Measurements from ENCODE around the gene LTB4R.

The LTB4R gene

DNA sequence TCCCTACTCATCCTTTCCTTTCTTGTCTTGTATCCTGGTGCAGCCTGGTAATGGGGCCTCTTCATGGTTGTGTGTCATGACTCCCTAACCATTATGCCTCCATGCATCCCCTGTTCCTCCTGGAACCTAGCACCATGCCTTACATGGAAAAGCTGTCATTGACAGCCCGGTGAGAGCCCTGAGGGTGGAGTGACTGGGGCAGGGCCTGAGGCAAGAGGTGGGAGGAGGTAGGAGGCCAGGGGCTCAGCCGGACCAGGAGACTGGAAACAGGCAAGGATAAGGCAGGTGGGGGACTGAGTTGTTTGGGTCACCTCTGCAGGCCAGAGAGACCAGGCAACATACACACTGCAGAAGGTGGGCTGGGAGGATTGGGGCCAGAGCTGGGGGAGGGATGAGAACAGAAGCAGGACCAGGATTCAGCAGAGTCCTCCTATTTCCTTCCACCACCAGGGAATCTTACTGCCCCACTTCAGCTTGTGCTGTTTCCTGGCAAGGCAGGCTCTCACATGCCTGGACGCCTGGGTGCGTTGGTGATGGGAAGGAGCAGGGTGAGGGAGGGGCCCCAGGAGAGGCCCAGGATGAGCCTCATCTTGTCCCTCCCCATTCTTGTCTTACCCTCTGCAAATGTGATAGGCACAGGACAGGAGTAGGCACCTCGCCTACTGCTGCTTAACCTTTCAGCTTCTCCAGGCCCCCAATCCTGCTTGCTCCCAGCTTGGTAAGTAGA lies 1.6 kb upstream of the LTB4R start, which contains the start of gene LTB4R2:
Gene LTB4R2 (plus strand): TSS at position 603 of the 727 bp plus-strand sequence. CDS start 525 bp downstream, outside the sequence.
- TF ChIP-seq, protein P1, sequence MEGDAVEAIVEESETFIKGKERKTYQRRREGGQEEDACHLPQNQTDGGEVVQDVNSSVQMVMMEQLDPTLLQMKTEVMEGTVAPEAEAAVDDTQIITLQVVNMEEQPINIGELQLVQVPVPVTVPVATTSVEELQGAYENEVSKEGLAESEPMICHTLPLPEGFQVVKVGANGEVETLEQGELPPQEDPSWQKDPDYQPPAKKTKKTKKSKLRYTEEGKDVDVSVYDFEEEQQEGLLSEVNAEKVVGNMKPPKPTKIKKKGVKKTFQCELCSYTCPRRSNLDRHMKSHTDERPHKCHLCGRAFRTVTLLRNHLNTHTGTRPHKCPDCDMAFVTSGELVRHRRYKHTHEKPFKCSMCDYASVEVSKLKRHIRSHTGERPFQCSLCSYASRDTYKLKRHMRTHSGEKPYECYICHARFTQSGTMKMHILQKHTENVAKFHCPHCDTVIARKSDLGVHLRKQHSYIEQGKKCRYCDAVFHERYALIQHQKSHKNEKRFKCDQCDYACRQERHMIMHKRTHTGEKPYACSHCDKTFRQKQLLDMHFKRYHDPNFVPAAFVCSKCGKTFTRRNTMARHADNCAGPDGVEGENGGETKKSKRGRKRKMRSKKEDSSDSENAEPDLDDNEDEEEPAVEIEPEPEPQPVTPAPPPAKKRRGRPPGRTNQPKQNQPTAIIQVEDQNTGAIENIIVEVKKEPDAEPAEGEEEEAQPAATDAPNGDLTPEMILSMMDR (IDR thresholded peaks at IDR 0.05; ENCODE audit: low read depth, low read length, missing control alignments) = no peak
- no peak for DNase-seq (ENCODE audit: extremely low read depth, low read depth)
- 0 out of 2 replicates have a peak within 1 kb of the TSS, but pooled peaks have one; percentile 3 for H3K4me3 ChIP-seq (replicated peaks; ENCODE audit: low read depth, low read length)

DNA sequence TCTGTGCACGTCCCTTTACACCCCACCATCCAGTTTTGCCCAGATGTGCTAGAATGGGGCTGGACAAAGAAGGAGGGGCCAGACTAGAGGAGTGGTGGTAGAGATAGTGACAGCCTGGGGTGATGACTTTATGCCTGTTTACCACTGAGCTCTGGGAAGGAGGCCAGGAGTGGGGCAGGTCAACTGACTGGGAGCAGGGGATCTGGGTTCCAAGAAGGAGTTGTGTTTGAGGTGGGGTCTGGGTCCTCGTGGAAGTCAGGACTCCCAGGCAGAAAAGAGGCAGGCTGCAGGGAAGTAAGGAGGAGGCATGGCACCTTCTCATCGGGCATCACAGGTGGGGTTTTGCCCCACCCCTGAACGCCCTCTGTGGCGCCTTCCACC lies 1.0 kb upstream of the LTB4R start:
- TF ChIP-seq, protein P1 (IDR thresholded peaks at IDR 0.05; ENCODE audit: low read depth, low read length, missing control alignments) = no peak
- no peak overlapping the region for H3K4me3 ChIP-seq (replicated peaks; ENCODE audit: low read depth, low read length)

DNA sequence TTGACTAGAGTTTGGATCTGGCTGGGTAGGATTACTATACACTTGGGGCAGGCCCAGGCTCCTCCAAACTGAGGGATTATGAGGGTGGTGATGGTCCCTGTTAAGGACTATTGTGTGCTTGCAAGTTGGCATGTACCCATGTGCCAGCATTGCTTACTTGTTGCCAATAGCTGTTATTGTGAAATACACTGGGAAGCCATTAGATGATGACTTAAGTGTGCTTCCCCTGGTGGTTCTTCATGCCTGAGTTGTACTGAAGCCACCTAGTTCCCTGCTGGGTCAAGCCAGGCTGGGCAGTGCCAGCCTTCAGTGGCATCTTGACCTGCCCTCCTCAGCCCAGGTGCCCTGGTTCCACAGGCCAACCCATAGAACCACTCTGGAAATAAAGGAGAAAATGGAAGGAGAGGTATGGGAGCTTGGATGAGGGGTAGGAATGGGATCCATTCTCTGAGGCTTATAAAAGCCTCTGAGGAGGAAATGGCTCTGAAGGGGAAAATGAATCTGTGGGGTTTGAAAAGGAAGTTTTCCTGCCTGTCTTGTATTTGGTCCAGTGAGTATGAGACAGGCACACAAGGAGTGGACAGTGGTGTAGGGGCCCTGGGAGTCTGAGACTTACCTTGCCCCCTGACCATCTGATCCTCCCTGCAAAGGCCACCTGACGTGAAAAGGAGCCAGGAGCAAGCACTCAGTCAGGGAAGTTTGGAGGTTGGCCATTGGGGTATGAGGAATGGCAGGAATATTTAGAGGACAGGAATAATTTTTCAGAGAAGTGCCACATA lies 724 bp downstream of the LTB4R start:
- TF ChIP-seq, protein P1 (IDR thresholded peaks at IDR 0.05; ENCODE audit: low read depth, low read length, missing control alignments) = no peak
- no peak for DNase-seq (ENCODE audit: extremely low read depth, low read depth)
- no peak overlapping the region for H3K4me3 ChIP-seq (replicated peaks; ENCODE audit: low read depth, low read length)

More for the DNA sequence above, 1.0 kb upstream of the LTB4R start:
- no peak for DNase-seq (ENCODE audit: extremely low read depth, low read depth)

DNA sequence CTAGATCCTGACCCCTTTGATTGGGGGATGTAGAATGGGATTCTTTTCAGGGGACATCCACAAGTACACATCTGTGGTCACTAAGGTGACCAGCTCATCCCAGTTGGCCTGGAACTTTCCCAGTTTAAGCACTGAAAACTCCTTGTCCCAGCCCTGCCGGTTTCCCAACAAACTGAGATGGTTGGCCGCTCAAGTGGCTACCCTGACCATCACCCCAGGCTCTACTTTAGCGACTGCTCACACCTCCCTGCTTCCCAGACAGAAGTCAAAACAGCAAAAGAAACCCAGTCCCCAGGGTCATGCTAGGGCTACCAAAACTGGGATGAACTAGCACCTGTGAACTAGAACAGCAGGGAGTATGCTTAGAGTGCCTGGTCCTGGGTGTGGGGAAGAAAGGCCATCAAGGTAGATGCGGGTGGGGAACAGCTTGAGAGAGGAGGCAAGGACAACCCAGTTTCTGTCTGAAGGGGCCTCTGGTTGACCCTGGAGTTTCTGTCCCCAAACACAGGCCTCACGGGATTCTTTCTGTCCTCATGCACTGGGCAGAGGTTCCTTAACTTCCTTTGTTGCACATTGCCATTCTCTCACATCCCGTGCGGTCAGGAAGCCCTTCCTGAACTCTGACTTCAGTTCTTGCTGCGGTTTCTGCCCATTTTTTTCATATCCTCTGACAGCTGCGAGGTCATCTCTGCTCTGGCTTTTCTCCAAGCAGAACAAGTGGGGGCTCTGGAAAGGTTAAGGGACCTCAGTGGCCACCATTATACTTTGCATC lies 1.6 kb downstream of the LTB4R start:
- TF ChIP-seq, protein P1 (IDR thresholded peaks at IDR 0.05; ENCODE audit: low read depth, low read length, missing control alignments) = no peak
- no peak for DNase-seq (ENCODE audit: extremely low read depth, low read depth)
- H3K4me3 ChIP-seq (replicated peaks; ENCODE audit: low read depth, low read length) = no peak overlapping the region

DNA sequence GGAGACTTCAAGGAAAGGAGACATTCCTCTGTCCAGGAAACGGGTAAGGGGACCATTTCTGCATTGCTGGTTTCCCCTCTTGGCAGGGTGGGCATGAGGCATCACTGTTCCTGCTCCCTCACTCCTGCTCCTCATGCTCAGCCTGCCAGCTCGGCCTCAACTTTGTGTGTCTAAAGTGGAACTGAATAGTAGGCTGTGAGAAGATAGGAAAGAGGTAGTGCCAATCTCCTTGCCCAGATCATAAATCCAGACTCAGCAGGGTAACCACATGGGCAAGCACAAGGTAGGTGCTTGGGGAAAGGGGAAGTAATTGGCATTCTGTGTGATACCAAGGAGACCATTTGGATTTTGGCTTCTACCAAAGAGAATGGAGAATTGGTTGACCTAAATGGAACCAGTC lies 2.6 kb downstream of the LTB4R start:
- TF ChIP-seq, protein P1 (IDR thresholded peaks at IDR 0.05; ENCODE audit: low read depth, low read length, missing control alignments) = no peak
- H3K4me3 ChIP-seq (replicated peaks; ENCODE audit: low read depth, low read length) = no peak overlapping the region
- DNase-seq (ENCODE audit: extremely low read depth, low read depth) = no peak

DNA sequence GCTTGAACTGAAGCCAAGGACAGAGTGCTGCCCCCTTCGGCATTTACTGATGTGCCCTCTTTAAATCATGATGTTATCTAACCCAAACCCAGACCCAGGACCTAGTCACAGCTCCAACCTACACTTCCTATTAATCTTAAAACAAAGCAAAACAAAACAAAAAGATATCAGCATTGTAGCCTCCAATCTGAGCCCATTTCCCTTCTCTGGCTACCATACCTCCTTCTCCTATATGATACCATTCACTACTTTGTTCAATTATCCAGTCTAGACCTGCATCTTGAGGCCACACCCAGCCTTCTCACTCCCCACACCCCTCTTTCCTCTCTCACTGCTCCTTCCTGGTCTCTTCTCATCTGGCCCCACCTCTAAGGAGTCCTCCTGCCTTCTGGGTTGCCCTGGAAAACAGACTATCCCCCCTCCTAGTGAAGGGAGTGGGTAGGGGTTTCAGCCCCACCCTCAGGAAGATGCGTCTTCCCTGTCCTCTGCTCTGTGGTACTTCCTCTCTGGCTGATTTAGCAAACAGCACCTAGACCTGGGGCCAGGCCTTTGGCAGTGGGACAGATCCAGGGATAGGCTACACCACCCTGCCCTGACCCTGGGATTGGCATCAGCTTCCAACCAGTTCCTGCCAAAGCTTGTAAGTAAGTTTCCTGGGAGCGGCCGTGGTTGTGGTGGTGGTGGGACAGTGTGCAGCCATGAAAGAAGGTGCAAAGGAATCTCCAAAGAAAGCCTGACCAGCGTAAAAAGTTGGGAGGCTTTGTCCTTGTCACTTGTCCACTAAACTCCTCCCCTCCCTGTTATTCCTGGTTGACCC lies 3.3 kb downstream of the LTB4R start:
- no peak overlapping the region for H3K4me3 ChIP-seq (replicated peaks; ENCODE audit: low read depth, low read length)
- DNase-seq (ENCODE audit: extremely low read depth, low read depth) = no peak
- TF ChIP-seq, protein P1 (IDR thresholded peaks at IDR 0.05; ENCODE audit: low read depth, low read length, missing control alignments) = no peak

Measured in HFF-Myc (cell line).